Heart left ventricle (tissue), 13 donors: Measurements from ENCODE around the gene ZNF783.

Experiments used
- CTCF ChIP-seq, 12 donors: fragments of 200-600 bp; sonication (generic) in 4 of 12; IDR thresholded peaks; one replicate each; pipeline versions ENCODE4 v1.5.0 to v1.8.0; 2018 to 2022; ENCODE audit warnings: antibody characterized with exemption in 12 of 12, mild to moderate bottlenecking in 5 of 12
- POLR2A ChIP-seq, 2 donors: fragments of 450-650 bp; IDR thresholded peaks; one replicate each; pipeline ENCODE4 v1.6.1; 2017; ENCODE audit warnings: antibody characterized with exemption in 2 of 2, mild to moderate bottlenecking in 2 of 2, moderate library complexity in 2 of 2
- donor health status: ischemic (EF 13 %, LVEDD 7.1; RV severe dilation, severe dysfunction).
- donor health status: DM: no; HTN: yes; CAD: no.
- donor health status: DM: no; HTN: no; CAD: no.
- donor health status: ischemic (EF 25% LVEDD 6.9; RV normal size, moderate dysfunction).
- donor health status: ischemic (EF 25% LVEDD 5.7; RV mildly dilated, moderate dysfunction).
- donor health status: ischemic (EF 35%, LVEDD 5.7; RV mildly dilated, moderate dysfunction).
- donor health status: nonischemic (EF 11% LVEDD 7.7; RV severe dilation, severe dysfunction).
- donor health status: DM: yes; HTN: yes; CAD: no.
- donor health status: PGD.
- donor health status: ischemic (EF 29% LVEDD 5.4; RV normal size, mild dysfunction).
- donor health status: nonischemic (EF 23%, LVEDD 6.1; RV moderate dilation, normal function).

DNA sequence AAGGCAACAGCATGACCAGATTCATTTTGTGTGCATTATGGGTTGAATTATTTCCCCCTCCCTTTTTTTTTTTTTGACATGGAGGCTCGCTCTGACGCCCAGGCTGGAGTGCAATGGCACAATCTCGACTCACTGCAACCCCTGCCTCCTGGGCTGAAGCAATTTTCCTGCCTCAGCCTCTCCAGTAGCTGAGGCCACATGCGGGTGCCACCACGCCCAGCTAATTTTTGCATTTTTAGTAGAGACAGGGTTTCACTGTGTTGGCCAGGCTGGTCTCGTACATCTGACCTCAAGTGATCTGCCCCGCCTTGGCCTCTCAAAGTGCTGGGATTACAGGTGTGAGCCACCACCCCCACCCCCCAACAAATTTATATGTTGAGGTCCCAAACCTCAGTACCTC is 42.0 kb downstream of the ZNF783 start:
- TF ChIP-seq CTCF (IDR thresholded peaks at IDR 0.05) = no peak
- TF ChIP-seq POLR2A (IDR thresholded peaks at IDR 0.05) = no peak
